ENCODE results near the gene TBL1X. TPM values are rescaled to one million over a fixed set of nuclear protein-coding genes. Genes with fewer than 3 reads are reported as not detected.

The TBL1X gene
- total RNA-seq, 1 experiment from 2014 or later, result 17.6 TPM

- Histone ChIP-seq H3K4me3 (no peak overlapping the region), H3K36me3 (ENCODE audit: low read depth) (no peaks in the 10 kb centered on the region), H4K20me1 (ENCODE audit: insufficient read depth) (no peaks in the 10 kb centered on the region), H3K9me2 (ENCODE audit: insufficient read depth) (no peaks in the 10 kb centered on the region), H3K9me3 (ENCODE audit: insufficient read depth, low read depth) (no peaks in the 10 kb centered on the region), H2AFZ (no peak overlapping the region), H3K4me2 (no peak overlapping the region), H3K79me2 (ENCODE audit: low read depth) (no peaks in the 10 kb centered on the region), H3K27ac (no peak overlapping the region), H3F3A (ENCODE audit: insufficient read depth, low read depth) (no peaks in the 10 kb centered on the region), H3K4me1 (replicated peaks; ENCODE audit: insufficient read depth) (no peaks in the 10 kb centered on the region), H3K27me3 (ENCODE audit: insufficient read depth, low read depth) (no peaks in the 10 kb centered on the region)
- DNase-seq, result no peak
- TF ChIP-seq EZH2 (IDR thresholded peaks at IDR 0.05; ENCODE audit: low read depth) (no peak), CTCF (conservative IDR thresholded peaks at IDR 0.05) (no peak)
- intact Hi-C loops (cut with micrococcal nuclease; ENCODE audit: unreplicated experiment), result no loop called here
- POLR2A ChIA-PET (ENCODE audit: unreplicated experiment), result no interaction called here
- CTCF ChIA-PET, result no interaction called here
- BruUV-seq (replicated peaks), result no TSS peak
Measured at GRCh38 chrX:9746148-9746888, 281.5 kb downstream of the TBL1X start.

GRCh38 chrX:9747644-9748043 lies 282.8 kb downstream of the TBL1X start:
- no peaks in the 10 kb centered on the region for H3K36me3 ChIP-seq (ENCODE audit: low read depth)
- no peaks in the 10 kb centered on the region for H3K4me1 ChIP-seq (replicated peaks; ENCODE audit: insufficient read depth)
- no peak overlapping the region for H2AFZ ChIP-seq
- no peak overlapping the region for H3K27ac ChIP-seq
- TF ChIP-seq EZH2 (IDR thresholded peaks at IDR 0.05; ENCODE audit: low read depth) (no peak), CTCF (conservative IDR thresholded peaks at IDR 0.05) (no peak)
- BruUV-seq (replicated peaks), result no TSS peak
- DNase-seq, result no peak
- CTCF ChIA-PET, result no interaction called here
- H3F3A ChIP-seq (ENCODE audit: insufficient read depth, low read depth), result no peaks in the 10 kb centered on the region
- intact Hi-C loops (cut with micrococcal nuclease; ENCODE audit: unreplicated experiment), result no loop called here
- H3K4me2 ChIP-seq, result no peak overlapping the region
- H3K27me3 ChIP-seq (ENCODE audit: insufficient read depth, low read depth), result no peaks in the 10 kb centered on the region
- H3K4me3 ChIP-seq, result no peak overlapping the region
- no peaks in the 10 kb centered on the region for H4K20me1 ChIP-seq (ENCODE audit: insufficient read depth)
- POLR2A ChIA-PET (ENCODE audit: unreplicated experiment), result no interaction called here
- H3K9me3 ChIP-seq (ENCODE audit: insufficient read depth, low read depth), result no peaks in the 10 kb centered on the region
- no peaks in the 10 kb centered on the region for H3K9me2 ChIP-seq (ENCODE audit: insufficient read depth)
- no peaks in the 10 kb centered on the region for H3K79me2 ChIP-seq (ENCODE audit: low read depth)

- no peaks in the 10 kb centered on the region for H3K27me3 ChIP-seq (ENCODE audit: insufficient read depth, low read depth)
- no peaks in the 10 kb centered on the region for H3K9me2 ChIP-seq (ENCODE audit: insufficient read depth)
- no peaks in the 10 kb centered on the region for H3K4me1 ChIP-seq (replicated peaks; ENCODE audit: insufficient read depth)
- no peaks in the 10 kb centered on the region for H3K9me3 ChIP-seq (ENCODE audit: insufficient read depth, low read depth)
- no peaks in the 10 kb centered on the region for H3K79me2 ChIP-seq (ENCODE audit: low read depth)
- no peak for TF ChIP-seq EZH2 (IDR thresholded peaks at IDR 0.05; ENCODE audit: low read depth)
- no peak for TF ChIP-seq CTCF (conservative IDR thresholded peaks at IDR 0.05)
- H3K36me3 ChIP-seq (ENCODE audit: low read depth), result no peaks in the 10 kb centered on the region
- no peaks in the 10 kb centered on the region for H4K20me1 ChIP-seq (ENCODE audit: insufficient read depth)
- no peak for DNase-seq
- POLR2A ChIA-PET (ENCODE audit: unreplicated experiment), result no interaction called here
- no peak overlapping the region for H3K27ac ChIP-seq
- no peak overlapping the region for H2AFZ ChIP-seq
- no peak overlapping the region for H3K4me3 ChIP-seq
- intact Hi-C loops (cut with micrococcal nuclease; ENCODE audit: unreplicated experiment), result no loop called here
- CTCF ChIA-PET, result no interaction called here
- BruUV-seq (replicated peaks), result no TSS peak
- no peak overlapping the region for H3K4me2 ChIP-seq
- H3F3A ChIP-seq (ENCODE audit: insufficient read depth, low read depth), result no peaks in the 10 kb centered on the region
Measured at GRCh38 chrX:9749146-9749692, 284.4 kb downstream of the TBL1X start.

Data from PC-9 (cell line).